GM12801 (cell line): ENCODE results near the gene ZBTB17.

Experiments
- TF ChIP-seq, protein P1 (sequence below): IDR thresholded peaks from one replicate; pipeline ENCODE4 v1.5.1; 2011; ENCODE audit warnings: control low read depth; ENCODE audit not compliant: insufficient read length; ENCODE audit errors: extremely low read depth

The ZBTB17 gene

DNA sequence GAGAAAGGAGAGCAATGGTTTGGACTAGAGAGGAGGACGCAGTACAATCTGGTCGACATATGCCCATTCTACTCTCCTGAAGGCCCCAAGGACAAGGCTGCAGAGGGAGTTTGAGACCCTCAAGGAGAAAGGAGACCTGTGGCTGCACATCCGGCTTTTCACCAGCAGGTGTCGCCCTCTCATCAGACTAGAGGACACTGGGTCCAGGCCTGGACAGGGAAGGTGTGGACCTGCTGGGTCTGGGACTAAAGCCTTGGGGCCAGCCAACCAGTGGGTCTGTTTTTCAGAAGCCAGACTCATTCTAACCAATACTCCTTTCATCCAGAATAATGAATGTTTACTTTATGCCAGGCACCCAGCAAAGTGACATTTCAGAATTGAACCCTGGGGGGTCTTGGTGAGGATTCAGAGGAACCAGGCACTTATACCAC, 33.1 kb upstream of the ZBTB17 start:
- TF ChIP-seq, protein P1, sequence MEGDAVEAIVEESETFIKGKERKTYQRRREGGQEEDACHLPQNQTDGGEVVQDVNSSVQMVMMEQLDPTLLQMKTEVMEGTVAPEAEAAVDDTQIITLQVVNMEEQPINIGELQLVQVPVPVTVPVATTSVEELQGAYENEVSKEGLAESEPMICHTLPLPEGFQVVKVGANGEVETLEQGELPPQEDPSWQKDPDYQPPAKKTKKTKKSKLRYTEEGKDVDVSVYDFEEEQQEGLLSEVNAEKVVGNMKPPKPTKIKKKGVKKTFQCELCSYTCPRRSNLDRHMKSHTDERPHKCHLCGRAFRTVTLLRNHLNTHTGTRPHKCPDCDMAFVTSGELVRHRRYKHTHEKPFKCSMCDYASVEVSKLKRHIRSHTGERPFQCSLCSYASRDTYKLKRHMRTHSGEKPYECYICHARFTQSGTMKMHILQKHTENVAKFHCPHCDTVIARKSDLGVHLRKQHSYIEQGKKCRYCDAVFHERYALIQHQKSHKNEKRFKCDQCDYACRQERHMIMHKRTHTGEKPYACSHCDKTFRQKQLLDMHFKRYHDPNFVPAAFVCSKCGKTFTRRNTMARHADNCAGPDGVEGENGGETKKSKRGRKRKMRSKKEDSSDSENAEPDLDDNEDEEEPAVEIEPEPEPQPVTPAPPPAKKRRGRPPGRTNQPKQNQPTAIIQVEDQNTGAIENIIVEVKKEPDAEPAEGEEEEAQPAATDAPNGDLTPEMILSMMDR, result peak; percentile 34

DNA sequence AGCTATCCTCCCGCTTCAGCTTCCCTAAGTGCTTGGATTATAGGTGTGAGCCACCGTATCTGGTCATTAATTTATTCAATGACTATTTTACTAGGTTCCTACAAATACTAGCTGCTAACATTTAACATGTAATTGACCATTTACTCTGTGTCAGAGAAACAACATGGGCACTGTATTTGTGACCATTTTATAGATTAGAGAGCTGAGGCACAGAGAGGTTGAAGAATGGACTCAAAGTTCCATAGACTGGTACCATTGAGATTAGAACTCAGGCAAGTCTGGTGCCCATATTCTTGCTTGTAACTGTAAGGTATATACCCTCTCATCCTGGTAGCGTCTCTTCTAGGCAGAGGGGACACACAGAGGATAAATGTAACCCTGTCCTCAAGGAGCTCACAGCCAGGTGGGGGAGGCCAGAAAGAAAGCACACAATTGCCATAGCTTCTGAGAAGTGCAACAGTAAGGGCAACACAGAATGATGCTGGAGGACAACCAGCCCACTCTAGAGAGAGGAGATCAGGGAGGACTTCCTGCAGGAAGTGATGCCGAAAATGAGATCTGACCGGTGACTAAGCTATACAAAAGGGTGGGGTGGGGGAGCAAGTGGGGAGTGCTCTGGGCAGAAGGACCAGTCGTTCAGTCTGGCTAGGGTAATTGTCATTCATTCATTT, 31.9 kb upstream of the ZBTB17 start:
- TF ChIP-seq, protein P1, result no peak

DNA sequence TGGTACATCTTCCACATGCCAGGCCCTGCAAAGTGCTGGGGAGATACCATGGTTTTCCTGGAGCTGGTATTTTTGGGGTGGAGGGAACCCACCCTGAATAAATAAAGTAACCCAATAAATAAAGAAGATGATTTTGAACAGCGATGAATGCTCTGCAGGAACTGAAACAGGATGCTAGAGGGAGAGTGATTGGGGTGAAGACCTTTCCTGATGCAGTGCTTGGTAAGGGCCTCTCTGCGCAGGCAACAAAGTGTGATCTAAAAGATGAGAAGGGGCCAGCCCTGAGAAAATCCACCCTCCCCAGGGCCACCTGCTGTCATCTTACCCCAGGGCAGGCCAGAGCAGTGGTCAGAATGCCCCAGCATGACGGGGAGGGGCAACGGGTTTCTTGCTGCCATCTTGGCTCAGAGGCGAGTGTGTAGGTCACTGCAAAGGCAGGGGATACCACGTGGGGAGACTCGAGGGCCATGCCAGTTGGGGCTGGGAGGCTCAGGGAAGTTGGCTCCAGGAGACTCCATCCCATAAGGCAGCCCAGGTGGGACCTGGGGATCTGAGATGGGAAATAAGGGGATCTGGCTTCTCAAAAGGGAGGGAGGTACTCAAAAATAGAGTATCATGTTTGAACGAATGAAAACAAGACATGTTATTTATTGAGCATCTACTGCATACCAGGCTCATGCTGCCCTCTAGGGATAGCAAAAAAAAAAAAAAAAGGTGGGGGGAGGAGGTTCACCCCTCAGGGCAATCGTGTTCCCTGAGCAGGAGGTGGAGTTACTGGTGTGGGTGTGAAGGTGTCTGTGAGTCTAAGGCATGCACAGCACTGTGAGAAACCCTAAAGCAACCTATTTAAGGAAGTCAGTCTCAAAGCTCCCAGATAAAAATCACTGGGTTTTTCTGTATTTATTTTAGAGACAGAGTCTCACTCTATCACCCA, 30.9 kb upstream of the ZBTB17 start:
- TF ChIP-seq, protein P1, result no peak

DNA sequence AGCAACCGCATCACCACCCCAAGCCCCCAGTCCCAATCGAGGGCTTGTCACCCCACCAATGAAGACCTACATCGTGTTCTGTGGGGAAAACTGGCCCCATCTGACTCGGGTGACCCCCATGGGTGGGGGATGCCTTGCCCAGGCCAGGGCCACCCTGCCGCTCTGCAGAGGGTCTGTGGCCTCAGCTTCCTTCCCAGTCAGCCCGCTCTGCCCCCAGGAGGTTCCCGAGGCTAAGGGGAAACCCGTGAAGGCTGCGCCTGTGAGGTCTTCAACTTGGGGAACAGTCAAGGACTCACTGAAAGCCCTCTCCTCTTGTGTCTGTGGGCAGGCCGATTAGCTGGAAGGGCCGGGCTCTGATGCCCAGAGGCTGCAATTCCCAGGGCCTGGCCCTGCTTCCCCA, 30.1 kb upstream of the ZBTB17 start:
- TF ChIP-seq, protein P1, result no peak

DNA sequence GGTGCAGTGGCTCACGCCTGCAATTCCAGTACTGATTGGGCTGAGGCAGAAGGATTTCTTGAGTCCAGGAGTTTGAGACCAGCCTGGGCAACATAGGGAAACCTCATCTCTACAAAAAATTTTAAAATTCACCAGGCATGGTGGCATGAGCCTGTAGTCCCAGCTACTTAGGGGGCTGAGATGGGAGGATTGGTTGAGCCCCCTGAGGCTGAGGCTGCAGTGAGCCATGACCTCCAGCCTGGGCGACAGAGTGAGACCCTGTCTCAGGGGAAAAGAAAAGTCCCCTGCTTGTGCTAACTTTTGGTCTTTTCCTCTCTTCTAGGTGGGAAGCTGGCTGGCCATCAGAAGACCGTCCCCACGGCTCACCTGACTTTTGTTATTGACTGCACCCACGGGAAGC, 29.7 kb upstream of the ZBTB17 start:
- TF ChIP-seq, protein P1, result no peak

DNA sequence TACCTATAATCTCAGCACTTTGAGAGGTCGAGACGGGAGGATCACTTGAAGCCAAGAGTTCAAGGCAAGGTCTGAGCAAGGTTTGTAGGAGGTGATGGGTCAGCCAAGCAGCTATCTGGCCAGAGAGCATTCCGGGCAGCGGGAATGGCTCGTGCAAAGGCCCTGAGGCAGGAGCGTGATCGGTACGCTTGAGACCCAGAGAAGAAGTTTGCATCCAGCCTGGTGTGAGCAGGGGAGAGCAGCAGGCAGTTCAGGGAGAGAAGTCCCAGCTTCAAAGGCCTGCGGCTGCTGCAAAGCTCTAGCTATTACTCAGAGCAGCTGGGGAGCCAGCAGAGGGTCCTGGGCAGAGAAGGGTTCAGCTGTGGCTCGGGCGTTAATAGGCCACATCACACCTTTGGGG, 23.0 kb upstream of the ZBTB17 start:
- TF ChIP-seq, protein P1, result no peak

DNA sequence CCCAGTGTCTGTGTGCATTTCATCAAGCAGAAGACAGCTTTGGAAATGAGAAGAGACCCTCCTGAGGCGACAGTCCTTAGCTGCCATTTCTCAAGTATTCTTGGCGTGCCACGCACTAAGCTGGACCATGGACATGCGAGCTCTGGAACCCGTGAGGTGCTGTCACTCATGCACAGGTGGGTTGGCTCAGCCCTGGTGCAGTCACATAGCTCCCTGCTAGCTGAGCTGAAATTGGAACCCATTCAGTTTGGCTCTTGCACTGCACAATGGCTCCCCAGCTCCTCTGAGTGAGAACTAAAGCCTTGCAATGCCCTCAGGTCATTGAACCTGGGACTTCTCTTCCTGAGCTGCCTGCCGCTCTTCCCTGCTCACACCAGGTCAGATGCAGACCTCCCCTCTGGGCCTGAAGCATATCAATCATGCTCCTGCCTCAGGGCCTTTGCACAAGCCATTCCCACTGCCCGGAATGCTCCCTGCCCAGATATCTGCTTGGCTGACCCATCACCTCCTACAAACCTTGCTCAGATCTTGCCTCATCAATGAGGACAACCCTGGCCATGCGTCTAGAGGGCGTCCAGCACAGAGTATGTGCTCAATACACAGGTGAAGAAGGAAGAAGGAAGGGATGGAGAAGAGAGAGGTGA, 21.9 kb upstream of the ZBTB17 start:
- TF ChIP-seq, protein P1, result no peak
